GM12892 (cell line): Measurements from ENCODE around the gene KCNJ6.

ENCODE experiments used
- POLR2A ChIP-seq: IDR thresholded peaks from 2 replicates; pipeline ENCODE4 v1.6.1; 2011; ENCODE audit warnings: low read depth, low read length, control low read depth
- TAF1 ChIP-seq: IDR thresholded peaks from 2 replicates; pipeline ENCODE4 v1.6.1; 2011; ENCODE audit warnings: low read depth, mild to moderate bottlenecking, control low read depth, low read length, borderline replicate concordance

DNA sequence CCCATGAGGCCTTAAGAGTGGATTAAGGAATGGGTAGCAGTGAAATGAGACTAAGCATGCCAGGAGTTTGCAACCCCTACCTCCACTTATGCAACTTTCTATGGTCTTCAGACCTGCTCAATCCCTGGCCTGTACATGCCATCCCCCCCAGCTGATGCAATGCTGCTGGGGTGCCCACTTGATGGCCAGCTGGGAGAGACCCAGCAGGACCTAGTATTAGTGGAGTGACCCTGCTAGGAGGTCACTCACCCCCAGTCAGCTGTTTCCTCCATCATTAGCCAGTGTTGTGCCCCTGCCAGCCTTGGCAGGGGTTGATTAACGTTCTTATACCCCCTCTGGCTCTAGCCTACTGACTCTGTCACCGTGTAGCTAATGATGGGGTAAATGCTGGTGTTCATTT is 313.1 kb downstream of the KCNJ6 start:
- TF ChIP-seq POLR2A (no peak), TAF1 (no peak)
